Measurements from ENCODE around the gene PRR23A.
"Not testable (repeated sequence)": the region's sequence is repeated elsewhere in the genome, so short reads cannot be mapped to it uniquely, and the experiment has no call there.

The PRR23A gene

GRCh38 chr3:139006051-139006716 lies at the start of gene PRR23A:
Gene PRR23A (minus strand): TSS chr3:139006268. CDS start chr3:139006268, 0 bp downstream.
- no peak for DNase-seq (ENCODE audit: extremely low read depth in 1 of 2, low read depth in 1 of 2)

DNA sequence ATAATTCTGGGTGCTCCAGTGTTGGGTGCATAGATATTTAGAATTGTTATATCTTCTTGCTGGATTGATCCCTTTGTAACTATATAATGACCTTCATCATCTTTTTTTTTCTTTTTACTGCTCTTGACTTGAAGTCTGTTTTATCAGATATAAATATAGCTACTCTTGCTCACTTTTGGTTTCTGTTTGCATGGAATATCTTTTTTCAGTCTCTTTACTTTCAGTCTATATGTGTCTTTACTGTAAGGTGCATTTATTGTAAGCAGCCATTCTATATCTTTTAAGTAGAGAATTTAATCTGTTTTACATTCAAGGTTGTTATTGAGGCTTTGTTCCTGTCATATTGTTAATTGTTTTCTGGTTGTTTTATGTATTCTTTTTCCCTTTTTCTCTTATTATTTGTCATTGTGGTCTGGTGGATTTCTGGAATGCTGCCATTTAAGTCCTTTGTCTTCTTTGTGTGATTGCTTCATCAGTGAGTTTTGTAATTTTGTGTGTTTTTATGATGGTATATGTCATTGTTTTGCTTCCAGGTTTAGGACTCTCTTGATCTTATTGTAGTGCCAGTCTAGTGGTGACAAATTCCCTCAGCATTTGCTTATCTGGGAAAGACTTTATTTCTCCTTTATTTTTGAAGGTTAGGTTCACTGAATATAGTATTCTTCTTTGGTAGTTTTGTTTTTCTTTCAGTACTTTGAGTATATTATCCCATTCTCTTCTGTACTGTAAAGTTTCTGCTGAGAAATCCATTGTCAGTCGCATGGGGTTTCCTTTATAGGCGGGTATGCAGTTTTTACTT lies 46.9 kb upstream of the PRR23A start:
- no peak for DNase-seq (ENCODE audit: extremely low read depth in 1 of 2, low read depth in 1 of 2)

DNA sequence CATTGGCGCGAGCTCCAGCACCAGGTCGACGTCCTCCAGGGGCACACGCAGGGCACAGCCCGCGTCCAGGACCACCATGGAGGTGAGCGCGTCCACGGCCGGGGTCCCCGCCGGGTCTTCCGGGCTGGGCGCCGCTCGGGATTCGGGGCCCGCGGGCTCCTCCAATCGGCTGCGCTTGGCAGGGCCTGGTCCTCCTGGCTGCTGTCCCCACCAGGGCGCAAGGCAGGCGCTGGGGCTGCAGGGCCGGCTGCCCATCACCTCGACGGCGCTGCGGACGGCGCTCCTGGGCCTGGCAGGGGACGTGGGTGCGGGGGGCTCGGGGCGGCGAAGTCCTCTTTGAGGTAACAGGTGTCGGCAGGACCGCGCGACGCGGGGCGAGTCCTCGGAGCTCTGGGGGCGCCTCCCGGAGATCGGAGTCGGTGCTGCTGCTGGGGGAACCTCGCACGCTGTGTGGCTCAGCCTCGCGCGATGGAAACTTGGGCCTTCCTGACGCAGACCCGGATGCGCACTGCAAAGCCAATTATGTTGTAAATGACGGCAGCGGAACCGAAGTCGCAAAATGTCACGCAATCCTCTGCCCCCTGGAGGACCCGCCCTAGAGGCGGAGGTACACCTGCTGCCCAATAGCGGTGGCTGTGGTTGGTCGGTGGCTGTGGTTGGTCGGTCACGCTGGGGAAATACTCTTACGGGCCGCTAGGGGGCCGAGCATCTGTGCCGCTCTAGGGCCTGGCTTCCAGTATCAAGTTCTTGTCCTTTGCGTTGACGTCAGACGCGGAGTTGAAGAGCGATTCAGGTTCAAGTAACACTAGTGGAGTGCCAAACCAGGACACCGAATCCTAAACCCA lies 38.5 kb upstream of the PRR23A start, which contains the start of gene PRR23C:
PRR23C (minus strand) TSS at position 527 of the 845 bp plus-strand sequence; CDS start at position 255, 272 bp downstream.
- DNase-seq (ENCODE audit: extremely low read depth in 1 of 2, low read depth in 1 of 2) = no peak

DNA sequence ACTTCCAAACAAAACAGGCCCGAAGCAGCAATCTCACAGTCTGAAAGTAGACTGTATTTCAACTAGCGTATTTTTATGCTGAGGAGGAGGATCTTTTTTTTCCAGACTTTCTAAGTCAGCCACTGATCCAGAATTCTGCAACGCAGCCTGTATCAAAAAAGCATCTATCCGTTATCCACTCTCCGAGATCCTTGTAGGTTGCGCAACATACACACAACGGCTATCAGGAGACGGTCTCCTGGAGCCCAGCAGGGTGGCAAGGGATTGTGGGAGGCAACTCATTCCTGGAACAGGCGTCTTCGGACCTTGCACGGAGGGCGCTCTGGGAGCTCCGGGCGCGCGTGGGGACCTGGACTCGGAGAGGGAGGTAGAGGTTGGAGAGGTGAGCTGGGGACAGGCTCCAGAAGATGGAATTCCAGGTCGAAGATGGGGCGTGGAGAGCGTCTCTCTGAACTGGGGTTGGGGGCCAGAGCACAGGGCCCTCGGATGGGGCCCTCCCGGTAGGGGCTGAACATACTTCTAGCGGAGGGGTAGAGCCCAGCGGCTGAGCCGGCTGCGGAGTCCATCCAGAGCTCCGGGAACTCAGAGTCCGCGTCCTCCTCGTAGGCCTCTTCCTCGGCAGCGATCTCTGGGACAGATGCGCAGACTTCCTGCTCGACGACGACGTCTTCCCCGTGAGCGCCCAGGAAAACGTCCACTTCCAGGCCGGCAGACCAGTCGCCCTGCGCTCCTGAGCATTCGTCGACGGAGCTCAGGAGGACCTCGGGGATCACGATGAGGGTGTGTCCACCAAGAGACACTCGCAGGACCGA lies 37.7 kb upstream of the PRR23A start:
- DNase-seq (ENCODE audit: extremely low read depth in 1 of 2, low read depth in 1 of 2) = no peak

GRCh38 chr3:139037478-139037877 lies 31.4 kb upstream of the PRR23A start:
- no peak for DNase-seq (ENCODE audit: extremely low read depth in 1 of 2, low read depth in 1 of 2)

DNA sequence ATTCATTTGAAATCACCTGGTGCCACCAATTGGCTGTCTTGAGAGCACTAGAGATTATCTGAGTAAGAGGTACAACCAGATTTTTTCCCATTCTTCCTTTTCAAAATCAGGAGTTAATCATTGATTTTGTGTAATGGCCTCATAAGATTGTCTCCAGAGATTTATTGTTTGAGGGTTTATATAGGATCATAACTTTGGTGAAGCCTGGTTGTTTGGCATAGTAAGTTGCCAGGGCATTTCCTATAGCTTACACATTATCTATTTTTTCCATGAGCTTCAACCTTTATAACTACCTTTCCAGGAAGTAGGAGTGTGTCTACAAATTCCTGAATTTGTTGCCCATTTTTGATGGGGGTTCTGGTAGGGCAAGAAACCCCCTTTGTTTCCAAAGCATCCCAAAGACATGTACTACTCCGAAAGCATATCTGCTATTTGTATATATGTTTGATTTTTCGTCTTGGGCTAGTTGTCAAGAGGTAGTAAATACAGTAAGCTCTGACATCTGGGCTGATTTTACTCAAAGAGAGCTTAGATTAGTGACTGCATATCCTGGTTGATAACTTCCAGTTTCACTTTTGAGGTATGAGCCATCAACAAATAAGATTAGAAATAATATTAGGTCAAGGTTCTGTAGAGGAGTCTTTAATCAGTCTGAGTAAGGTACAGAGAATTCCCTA lies 26.4 kb upstream of the PRR23A start:
- no peak for DNase-seq (ENCODE audit: extremely low read depth in 1 of 2, low read depth in 1 of 2)

- not testable (repeated sequence) for DNase-seq (ENCODE audit: extremely low read depth in 1 of 2, low read depth in 1 of 2)
These were observed 24.5 kb upstream of the PRR23A start for GRCh38 chr3:139030576-139030975.

DNA sequence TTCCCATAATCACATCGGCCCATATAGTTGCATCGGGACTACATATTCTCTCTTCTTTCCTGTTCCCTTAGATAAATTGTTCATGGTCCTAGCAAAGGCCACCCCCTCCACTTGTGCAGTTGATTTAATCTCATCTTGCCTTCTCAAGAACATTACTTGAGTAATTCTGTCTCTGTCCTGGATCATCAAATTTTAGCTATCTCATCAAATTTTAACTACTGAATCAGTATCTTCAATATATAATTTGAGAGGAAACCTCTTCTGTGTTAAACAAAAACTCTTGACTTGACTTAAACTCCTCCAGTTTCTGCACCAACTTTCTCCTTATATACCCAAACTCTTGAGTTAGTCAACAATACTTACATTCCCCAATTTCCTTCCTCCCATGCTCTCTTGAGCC lies 18.9 kb upstream of the PRR23A start:
- DNase-seq (ENCODE audit: extremely low read depth in 1 of 2, low read depth in 1 of 2) = no peak

DNA sequence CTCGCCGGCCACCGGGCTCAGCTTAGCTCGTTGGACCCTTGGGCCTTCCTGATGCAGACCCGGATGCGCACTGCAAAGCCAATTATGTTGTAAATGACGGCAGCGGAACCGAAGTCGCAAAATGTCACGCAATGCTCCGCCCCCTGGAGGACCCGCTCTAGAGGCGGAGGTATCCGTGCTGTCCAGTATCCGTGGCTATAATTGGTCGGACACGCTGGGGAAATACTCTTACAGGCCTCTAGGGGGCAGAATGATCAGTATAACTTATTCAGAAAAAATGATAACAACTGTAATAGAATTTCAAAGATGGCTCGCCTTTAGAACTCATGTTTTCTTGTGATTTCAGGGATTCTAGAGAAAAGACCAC lies 14.8 kb upstream of the PRR23A start, which contains the start of gene PRR23B:
PRR23B (minus strand) TSS at position 59 of the 367 bp plus-strand sequence. CDS start 265 bp downstream, outside the sequence.
- no peak for DNase-seq (ENCODE audit: extremely low read depth in 1 of 2, low read depth in 1 of 2)

GRCh38 chr3:139020036-139020867 lies 14.2 kb upstream of the PRR23A start:
- DNase-seq (ENCODE audit: extremely low read depth in 1 of 2, low read depth in 1 of 2) = no peak

DNA sequence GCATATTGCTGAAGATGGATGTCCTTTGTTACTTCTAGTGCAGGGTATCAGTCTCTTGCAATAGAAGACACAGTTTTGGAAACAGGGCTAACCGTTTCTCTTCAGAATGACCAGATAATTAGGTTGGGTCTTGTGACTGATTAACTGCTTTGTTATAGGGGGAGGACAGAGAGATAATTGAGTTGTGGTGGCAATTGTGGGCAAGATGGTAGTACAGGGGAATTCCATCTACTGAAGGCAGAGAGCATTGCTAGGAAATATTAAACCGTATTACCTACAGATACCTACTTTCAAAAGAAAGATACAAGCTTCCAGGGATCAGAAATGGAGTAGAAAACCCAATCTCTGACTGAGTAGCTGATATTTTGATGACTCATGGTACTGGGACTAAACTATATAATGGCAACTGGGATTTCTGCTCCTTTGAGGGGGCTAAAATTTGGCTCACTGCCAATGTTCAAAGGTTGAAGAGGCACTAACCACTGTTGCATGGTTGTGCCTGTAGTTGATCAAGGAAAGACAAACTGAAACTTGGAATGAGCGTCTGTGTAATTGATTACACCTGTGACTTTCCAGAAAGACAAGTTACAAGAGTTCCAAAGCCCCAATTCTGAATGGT lies 10.5 kb upstream of the PRR23A start:
- DNase-seq (ENCODE audit: extremely low read depth in 1 of 2, low read depth in 1 of 2) = no peak

DNA sequence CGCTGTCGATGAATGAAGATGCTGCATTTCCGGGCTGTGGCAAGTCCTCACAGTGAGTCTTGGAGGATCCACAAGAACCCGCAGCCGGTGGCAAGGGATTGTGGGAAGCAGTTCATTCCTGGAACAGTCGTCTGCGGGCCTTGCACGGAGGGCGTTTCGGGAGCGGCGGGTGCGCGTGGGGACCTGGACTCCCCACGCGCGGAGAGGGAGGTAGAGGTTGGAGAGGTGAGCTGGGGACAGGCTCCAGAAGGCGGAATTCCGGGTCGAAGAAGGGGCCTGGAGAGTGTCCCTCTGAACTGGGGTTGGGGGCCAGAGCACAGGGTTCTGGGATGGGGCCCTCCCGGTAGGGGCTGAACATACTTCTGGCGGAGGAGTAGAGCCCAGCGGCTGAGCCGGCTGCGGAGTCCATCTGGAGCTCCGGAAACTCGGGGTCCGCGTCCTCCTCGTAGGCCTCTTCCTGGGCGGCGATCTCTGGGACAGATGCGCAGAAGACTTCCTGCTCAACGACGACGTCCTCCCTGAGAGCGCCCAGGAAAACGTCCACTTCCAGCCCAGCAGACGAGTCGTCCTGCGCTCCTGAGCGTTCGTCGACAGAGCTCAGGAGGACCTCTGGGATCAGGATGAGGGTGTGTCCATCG lies 593 bp downstream of the PRR23A start:
- DNase-seq (ENCODE audit: extremely low read depth in 1 of 2, low read depth in 1 of 2) = no peak

DNA sequence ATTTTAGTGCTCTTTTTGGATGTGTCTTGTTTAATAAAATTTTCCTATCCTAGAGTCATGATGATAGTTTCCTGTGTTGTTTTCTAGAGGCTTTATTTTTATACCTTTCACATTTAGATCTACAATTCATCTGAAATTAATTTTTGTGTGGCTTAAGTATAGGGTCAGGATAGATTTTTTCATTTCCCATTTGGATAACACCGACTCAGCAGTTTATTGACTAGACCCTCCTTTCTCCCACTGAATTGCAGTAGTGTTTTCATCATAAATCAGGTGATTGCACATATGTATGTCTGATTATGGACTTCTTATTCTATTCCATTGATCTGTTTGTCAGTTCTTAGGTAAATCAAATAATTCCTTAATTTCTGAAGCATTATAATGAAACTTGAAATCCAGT lies 10.4 kb downstream of the PRR23A start:
- DNase-seq (ENCODE audit: extremely low read depth in 1 of 2, low read depth in 1 of 2) = no peak

DNA sequence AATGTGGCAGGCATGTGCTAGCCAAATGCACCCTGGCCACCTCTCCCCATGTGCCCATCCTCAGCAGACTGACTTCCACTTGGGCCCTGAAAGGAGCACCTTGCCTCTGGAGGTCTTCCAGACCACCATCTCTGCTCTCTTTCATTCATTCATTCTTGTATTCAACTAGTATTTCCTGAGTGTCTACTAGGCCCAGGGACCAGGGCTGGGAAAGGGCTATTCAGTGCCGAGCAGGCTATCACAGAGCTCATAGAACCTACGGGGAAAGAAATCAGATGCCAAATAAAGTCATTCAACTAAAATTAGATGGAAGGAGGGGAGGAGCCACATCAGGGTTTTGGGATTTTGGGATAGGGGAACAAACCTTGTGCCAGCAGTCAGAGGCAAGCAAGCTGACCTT lies 18.9 kb downstream of the PRR23A start:
- DNase-seq (ENCODE audit: extremely low read depth in 1 of 2, low read depth in 1 of 2) = no peak

GRCh38 chr3:138985932-138986331 lies 20.1 kb downstream of the PRR23A start:
- no peak for DNase-seq (ENCODE audit: extremely low read depth in 1 of 2, low read depth in 1 of 2)

GRCh38 chr3:138984816-138985215 lies 21.3 kb downstream of the PRR23A start:
- no peak for DNase-seq (ENCODE audit: extremely low read depth in 1 of 2, low read depth in 1 of 2)

DNA sequence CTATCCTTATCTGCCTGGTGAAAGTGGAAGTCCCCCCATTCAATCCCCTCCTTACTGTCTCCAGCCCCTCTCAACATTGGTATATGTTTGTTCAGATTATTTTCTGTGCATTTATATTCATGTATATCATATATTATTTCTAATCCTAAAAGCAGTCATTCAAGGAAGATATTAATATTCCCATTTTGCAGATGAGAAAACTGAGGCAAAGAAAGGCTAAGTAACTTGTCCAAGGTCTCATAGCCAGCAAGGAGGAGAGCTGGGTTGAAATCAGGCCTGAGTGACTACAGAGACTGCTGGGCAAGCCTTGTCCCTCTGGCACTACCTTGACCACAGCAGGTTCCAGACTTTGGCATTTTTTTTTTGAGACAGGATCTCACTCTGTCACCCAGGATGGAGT lies 30.0 kb downstream of the PRR23A start:
- DNase-seq (ENCODE audit: extremely low read depth in 1 of 2, low read depth in 1 of 2) = no peak

DNA sequence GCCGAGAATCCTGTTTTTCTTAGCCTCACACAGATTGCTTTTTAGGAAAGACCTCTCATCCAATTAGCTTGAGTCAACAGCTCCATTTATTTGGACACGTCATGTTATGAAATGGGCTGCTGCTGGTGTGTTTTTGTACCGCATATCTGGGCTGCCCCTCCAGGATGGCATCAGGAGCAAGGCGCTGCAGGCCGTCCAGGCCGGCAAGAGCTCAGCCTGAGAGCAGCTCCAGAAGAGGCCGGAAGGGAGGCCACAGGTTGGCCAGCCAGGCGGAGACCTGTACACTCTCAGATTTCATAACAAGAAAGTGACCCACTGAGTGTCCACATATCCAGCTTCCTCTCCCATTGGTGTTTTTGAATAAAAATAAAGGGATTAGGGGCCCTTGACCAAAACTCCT lies 30.7 kb downstream of the PRR23A start:
- no peak for DNase-seq (ENCODE audit: extremely low read depth in 1 of 2, low read depth in 1 of 2)

All from activated CD8-positive, alpha-beta memory T cell treated with anti-CD3 and anti-CD28 coated beads for 1 hour (primary cell).